HEK293 (cell line): Measurements from ENCODE around the gene MSH6.

Experiments used
- CTCF ChIA-PET: fragments of 350-600 bp; formaldehyde crosslinking; extraction: SDS; loops from one replicate; lab custom pipeline; 2021; ENCODE audit warnings: antibody characterized with exemption; lab: Yijun Ruan, JAX
- POLR2A ChIA-PET: fragments of 300-600 bp; formaldehyde crosslinking; extraction: SDS; loops from one replicate; lab custom pipeline; 2020; ENCODE audit warnings: antibody characterized with exemption, inconsistent platforms; lab: Yijun Ruan, JAX
- H3K27ac ChIP-seq: fragments of 200-500 bp; sonication (Bioruptor generic); 2 replicates; pipeline ENCODE4 v1.5.1; 2014; ENCODE audit warnings: low read depth, low read length, control low read depth, inconsistent platforms; ENCODE audit errors: extremely low read depth
- H3K36me3 ChIP-seq, 2 experiments: fragments of 200-500 bp in 1 of 2; sonication (Bioruptor generic) in 1 of 2; 1 replicate in 1 of 2; 2 replicates in 1 of 2; pipeline ENCODE4 v1.5.1; 2014 to 2017; ENCODE audit warnings: inconsistent platforms in 2 of 2, low read length in 2 of 2; ENCODE audit not compliant: control insufficient read depth in 2 of 2, insufficient read depth in 1 of 2
- H3K4me1 ChIP-seq: fragments of 200-500 bp; sonication (Bioruptor generic); 2 replicates; pipeline ENCODE4 v1.5.1; 2014; ENCODE audit warnings: mild to moderate bottlenecking, low read length, inconsistent platforms; ENCODE audit not compliant: control insufficient read depth, insufficient read depth
- H3K4me3 ChIP-seq: 2 replicates; pipeline ENCODE4 v1.5.1; 2011; ENCODE audit warnings: low read depth, mild to moderate bottlenecking, control low read depth, low read length, moderate library complexity
- H3K9me3 ChIP-seq: fragments of 200-500 bp; sonication (Bioruptor generic); 2 replicates; pipeline ENCODE4 v1.5.1; 2014; ENCODE audit warnings: low read depth, low read length, inconsistent platforms; ENCODE audit not compliant: control insufficient read depth, insufficient read depth
- BCL11A ChIP-seq: fragments of 450-650 bp; formaldehyde crosslinking; IDR thresholded peaks from 2 replicates; pipeline ENCODE4 v1.5.1; 2016; ENCODE audit warnings: low read depth, missing biosample characterization, missing genetic modification characterization
- GLIS1 ChIP-seq: fragments of 450-650 bp; formaldehyde crosslinking; IDR thresholded peaks from 2 replicates; pipeline ENCODE4 v1.5.1; 2016; ENCODE audit warnings: missing biosample characterization, missing genetic modification characterization
- KLF8 ChIP-seq: fragments of 450-650 bp; formaldehyde crosslinking; IDR thresholded peaks from 2 replicates; pipeline ENCODE4 v1.5.1; 2016; ENCODE audit warnings: missing biosample characterization, missing genetic modification characterization
- OSR2 ChIP-seq: fragments of 450-650 bp; formaldehyde crosslinking; IDR thresholded peaks from 2 replicates; pipeline ENCODE4 v1.5.1; 2016; ENCODE audit warnings: missing biosample characterization, missing genetic modification characterization
- SP7 ChIP-seq: fragments of 450-650 bp; formaldehyde crosslinking; IDR thresholded peaks from 2 replicates; pipeline ENCODE4 v1.5.1; 2016; ENCODE audit warnings: missing biosample characterization, missing genetic modification characterization
- TRIM28 ChIP-seq: IDR thresholded peaks from 2 replicates; pipeline ENCODE4 v1.6.1; 2011; ENCODE audit warnings: low read length, control low read depth, borderline replicate concordance
- WT1 ChIP-seq: fragments of 450-650 bp; formaldehyde crosslinking; IDR thresholded peaks from 2 replicates; pipeline ENCODE4 v1.5.1; 2016; ENCODE audit warnings: missing biosample characterization, missing genetic modification characterization
- ZNF132 ChIP-seq: fragments of 450-650 bp; formaldehyde crosslinking; IDR thresholded peaks from 2 replicates; pipeline ENCODE4 v1.5.1; 2017; ENCODE audit warnings: missing biosample characterization, missing genetic modification characterization, borderline replicate concordance
- ZNF146 ChIP-seq: fragments of 450-650 bp; formaldehyde crosslinking; IDR thresholded peaks from 2 replicates; pipeline ENCODE4 v1.5.1; 2016; ENCODE audit warnings: missing biosample characterization, missing genetic modification characterization
- ZNF155 ChIP-seq: fragments of 450-650 bp; formaldehyde crosslinking; IDR thresholded peaks from 2 replicates; pipeline ENCODE4 v1.5.1; 2016; ENCODE audit warnings: missing biosample characterization, missing genetic modification characterization
- ZNF248 ChIP-seq: fragments of 450-650 bp; formaldehyde crosslinking; IDR thresholded peaks from 2 replicates; pipeline ENCODE4 v1.5.1; 2017; ENCODE audit warnings: missing biosample characterization, missing genetic modification characterization
- ZNF292 ChIP-seq: fragments of 450-650 bp; formaldehyde crosslinking; IDR thresholded peaks from 2 replicates; pipeline ENCODE4 v1.5.1; 2016; ENCODE audit warnings: low read depth, missing biosample characterization, missing genetic modification characterization, borderline replicate concordance
- ZNF335 ChIP-seq: fragments of 450-650 bp; formaldehyde crosslinking; conservative IDR thresholded peaks from 2 replicates; pipeline ENCODE4 v1.5.1; 2016; ENCODE audit warnings: missing biosample characterization, missing genetic modification characterization
- ZNF473 ChIP-seq: fragments of 450-650 bp; formaldehyde crosslinking; IDR thresholded peaks from 2 replicates; pipeline ENCODE4 v1.5.1; 2017; ENCODE audit warnings: missing biosample characterization, missing genetic modification characterization
- ZNF514 ChIP-seq: fragments of 450-650 bp; formaldehyde crosslinking; IDR thresholded peaks from 2 replicates; pipeline ENCODE4 v1.5.1; 2016; ENCODE audit warnings: missing biosample characterization, missing genetic modification characterization
- ZNF548 ChIP-seq: fragments of 450-650 bp; formaldehyde crosslinking; IDR thresholded peaks from 2 replicates; pipeline ENCODE4 v1.5.1; 2016; ENCODE audit warnings: missing biosample characterization, missing genetic modification characterization
- ZNF664 ChIP-seq: fragments of 450-650 bp; formaldehyde crosslinking; IDR thresholded peaks from 2 replicates; pipeline ENCODE4 v1.5.1; 2016; ENCODE audit warnings: missing biosample characterization, missing genetic modification characterization
- ZNF830 ChIP-seq: fragments of 450-650 bp; IDR thresholded peaks from 2 replicates; pipeline ENCODE4 v1.5.0; 2018; ENCODE audit warnings: missing biosample characterization, missing genetic modification characterization, low read depth, mild to moderate bottlenecking, moderate library complexity
- TF ChIP-seq, protein P1 (sequence below): fragments of 450-650 bp; formaldehyde crosslinking; IDR thresholded peaks from 2 replicates; pipeline ENCODE4 v1.5.1; 2016; ENCODE audit warnings: missing biosample characterization, missing genetic modification characterization
- TF ChIP-seq, protein P2 (sequence below): fragments of 450-650 bp; formaldehyde crosslinking; optimal IDR thresholded peaks from 2 replicates; pipeline ENCODE3; 2016; ENCODE audit warnings: missing biosample characterization, mild to moderate bottlenecking, missing genetic modification characterization
- TF ChIP-seq, protein P3 (sequence below): fragments of 450-650 bp; formaldehyde crosslinking; IDR thresholded peaks from 2 replicates; pipeline ENCODE4 v1.5.1; 2016; ENCODE audit warnings: missing biosample characterization, missing genetic modification characterization
- TF ChIP-seq, protein P4 (sequence below): fragments of 450-650 bp; formaldehyde crosslinking; IDR thresholded peaks from 2 replicates; pipeline ENCODE4 v1.5.1; 2016; ENCODE audit warnings: missing biosample characterization, missing genetic modification characterization
- TF ChIP-seq, protein P5 (sequence below): fragments of 450-650 bp; formaldehyde crosslinking; IDR thresholded peaks from 2 replicates; pipeline ENCODE4 v1.5.1; 2016; ENCODE audit warnings: missing biosample characterization, missing genetic modification characterization, low read depth
- TF ChIP-seq, protein P6 (sequence below): fragments of 450-650 bp; formaldehyde crosslinking; IDR thresholded peaks from 2 replicates; pipeline ENCODE4 v1.5.1; 2017; ENCODE audit warnings: missing biosample characterization, missing genetic modification characterization

MSH6 gene

DNA sequence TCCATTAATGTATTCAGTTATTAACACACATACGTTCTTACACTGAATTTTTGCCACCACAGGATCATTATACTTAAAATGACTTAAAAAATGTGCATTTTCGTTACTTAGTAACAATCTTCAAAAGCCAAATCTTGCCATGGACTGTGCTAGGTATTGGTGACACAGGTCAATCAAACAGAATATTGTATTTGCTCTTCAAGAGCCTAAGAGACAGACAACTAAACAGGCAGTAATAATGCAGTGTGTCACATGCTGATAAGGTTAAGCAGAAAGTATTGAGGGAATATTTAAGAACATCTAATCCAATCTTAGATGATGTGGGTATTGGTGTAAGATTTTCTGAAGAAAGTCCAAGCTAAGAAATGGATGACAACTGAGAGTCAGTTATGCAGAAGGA is 66.4 kb downstream of the MSH6 start (continued):
- TF ChIP-seq ZNF155 (tag by site-specific recombination): no peak
- TF ChIP-seq, protein P1, sequence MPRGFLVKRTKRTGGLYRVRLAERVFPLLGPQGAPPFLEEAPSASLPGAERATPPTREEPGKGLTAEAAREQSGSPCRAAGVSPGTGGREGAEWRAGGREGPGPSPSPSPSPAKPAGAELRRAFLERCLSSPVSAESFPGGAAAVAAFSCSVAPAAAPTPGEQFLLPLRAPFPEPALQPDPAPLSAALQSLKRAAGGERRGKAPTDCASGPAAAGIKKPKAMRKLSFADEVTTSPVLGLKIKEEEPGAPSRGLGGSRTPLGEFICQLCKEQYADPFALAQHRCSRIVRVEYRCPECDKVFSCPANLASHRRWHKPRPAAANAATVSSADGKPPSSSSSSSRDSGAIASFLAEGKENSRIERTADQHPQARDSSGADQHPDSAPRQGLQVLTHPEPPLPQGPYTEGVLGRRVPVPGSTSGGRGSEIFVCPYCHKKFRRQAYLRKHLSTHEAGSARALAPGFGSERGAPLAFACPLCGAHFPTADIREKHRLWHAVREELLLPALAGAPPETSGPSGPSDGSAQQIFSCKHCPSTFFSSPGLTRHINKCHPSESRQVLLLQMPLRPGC (tag by site-specific recombination): no peak
- TF ChIP-seq ZNF132 (tag by site-specific recombination): no peak
- TF ChIP-seq, protein P2, sequence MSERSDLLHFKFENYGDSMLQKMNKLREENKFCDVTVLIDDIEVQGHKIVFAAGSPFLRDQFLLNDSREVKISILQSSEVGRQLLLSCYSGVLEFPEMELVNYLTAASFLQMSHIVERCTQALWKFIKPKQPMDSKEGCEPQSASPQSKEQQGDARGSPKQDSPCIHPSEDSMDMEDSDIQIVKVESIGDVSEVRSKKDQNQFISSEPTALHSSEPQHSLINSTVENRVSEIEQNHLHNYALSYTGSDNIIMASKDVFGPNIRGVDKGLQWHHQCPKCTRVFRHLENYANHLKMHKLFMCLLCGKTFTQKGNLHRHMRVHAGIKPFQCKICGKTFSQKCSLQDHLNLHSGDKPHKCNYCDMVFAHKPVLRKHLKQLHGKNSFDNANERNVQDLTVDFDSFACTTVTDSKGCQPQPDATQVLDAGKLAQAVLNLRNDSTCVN (tag by site-specific recombination): no peak
- TF ChIP-seq, protein P3, sequence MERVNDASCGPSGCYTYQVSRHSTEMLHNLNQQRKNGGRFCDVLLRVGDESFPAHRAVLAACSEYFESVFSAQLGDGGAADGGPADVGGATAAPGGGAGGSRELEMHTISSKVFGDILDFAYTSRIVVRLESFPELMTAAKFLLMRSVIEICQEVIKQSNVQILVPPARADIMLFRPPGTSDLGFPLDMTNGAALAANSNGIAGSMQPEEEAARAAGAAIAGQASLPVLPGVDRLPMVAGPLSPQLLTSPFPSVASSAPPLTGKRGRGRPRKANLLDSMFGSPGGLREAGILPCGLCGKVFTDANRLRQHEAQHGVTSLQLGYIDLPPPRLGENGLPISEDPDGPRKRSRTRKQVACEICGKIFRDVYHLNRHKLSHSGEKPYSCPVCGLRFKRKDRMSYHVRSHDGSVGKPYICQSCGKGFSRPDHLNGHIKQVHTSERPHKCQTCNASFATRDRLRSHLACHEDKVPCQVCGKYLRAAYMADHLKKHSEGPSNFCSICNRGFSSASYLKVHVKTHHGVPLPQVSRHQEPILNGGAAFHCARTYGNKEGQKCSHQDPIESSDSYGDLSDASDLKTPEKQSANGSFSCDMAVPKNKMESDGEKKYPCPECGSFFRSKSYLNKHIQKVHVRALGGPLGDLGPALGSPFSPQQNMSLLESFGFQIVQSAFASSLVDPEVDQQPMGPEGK (tag by site-specific recombination): no peak
- no peak for TF ChIP-seq OSR2 (tag by site-specific recombination)
- no peak for TF ChIP-seq GLIS1 (tag by site-specific recombination)
- TF ChIP-seq, all 188 proteins: peak for 0

DNA sequence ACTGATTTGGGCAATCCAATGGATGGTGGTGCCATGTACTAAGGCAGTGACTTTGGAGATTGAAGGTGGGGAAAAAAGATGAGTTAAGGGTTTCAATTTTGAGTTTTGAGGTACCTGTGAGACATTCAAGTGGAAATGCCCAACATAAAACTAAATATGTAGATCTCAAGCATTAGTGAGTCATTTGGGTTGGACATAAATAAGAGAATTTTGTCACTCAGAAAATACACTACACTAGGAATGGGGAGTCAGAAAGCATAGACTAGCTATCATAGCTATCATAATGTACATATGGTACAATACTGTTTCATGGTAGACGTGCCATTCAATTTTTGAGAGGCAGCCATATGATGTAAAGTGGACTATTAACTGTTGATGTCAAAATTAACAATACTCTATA is 67.3 kb downstream of the MSH6 start:
- H3K36me3 ChIP-seq: no peaks in the 10 kb centered on the region
- ChIA-PET CTCF (interaction anchor here (0.5 to 1.3 kb wide), 6 partner anchors 8 to 413 kb away, joined by 3 to 7 read pairs (median 4); no protein-coding TSS in a partner anchor), POLR2A (interaction anchor here (1.0 kb wide), 1 partner anchor 67 kb away, joined by 3 read pairs; the partner anchor contains the start of gene MSH6)
- no peak overlapping the region for H3K27ac ChIP-seq
- peaks cover 11% of the 10 kb centered on the region for H3K4me1 ChIP-seq
- no peak overlapping the region for H3K4me3 ChIP-seq
- H3K9me3 ChIP-seq: no peaks in the 10 kb centered on the region
- TF ChIP-seq WT1 (tag by site-specific recombination): no peak
- TF ChIP-seq ZNF292 (tag by site-specific recombination): no peak
- TF ChIP-seq SP7 (tag by site-specific recombination): no peak
- no peak for TF ChIP-seq ZNF473 (tag by site-specific recombination)
- no peak for TF ChIP-seq ZNF514 (tag by site-specific recombination)
- TF ChIP-seq, protein P4, sequence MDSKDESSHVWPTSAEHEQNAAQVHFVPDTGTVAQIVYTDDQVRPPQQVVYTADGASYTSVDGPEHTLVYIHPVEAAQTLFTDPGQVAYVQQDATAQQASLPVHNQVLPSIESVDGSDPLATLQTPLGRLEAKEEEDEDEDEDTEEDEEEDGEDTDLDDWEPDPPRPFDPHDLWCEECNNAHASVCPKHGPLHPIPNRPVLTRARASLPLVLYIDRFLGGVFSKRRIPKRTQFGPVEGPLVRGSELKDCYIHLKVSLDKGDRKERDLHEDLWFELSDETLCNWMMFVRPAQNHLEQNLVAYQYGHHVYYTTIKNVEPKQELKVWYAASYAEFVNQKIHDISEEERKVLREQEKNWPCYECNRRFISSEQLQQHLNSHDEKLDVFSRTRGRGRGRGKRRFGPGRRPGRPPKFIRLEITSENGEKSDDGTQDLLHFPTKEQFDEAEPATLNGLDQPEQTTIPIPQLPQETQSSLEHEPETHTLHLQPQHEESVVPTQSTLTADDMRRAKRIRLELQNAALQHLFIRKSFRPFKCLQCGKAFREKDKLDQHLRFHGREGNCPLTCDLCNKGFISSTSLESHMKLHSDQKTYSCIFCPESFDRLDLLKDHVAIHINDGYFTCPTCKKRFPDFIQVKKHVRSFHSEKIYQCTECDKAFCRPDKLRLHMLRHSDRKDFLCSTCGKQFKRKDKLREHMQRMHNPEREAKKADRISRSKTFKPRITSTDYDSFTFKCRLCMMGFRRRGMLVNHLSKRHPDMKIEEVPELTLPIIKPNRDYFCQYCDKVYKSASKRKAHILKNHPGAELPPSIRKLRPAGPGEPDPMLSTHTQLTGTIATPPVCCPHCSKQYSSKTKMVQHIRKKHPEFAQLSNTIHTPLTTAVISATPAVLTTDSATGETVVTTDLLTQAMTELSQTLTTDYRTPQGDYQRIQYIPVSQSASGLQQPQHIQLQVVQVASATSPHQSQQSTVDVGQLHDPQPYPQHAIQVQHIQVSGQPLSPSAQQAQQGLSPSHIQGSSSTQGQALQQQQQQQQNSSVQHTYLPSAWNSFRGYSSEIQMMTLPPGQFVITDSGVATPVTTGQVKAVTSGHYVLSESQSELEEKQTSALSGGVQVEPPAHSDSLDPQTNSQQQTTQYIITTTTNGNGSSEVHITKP (tag by site-specific recombination): no peak
- TF ChIP-seq TRIM28: no peak
- no peak for TF ChIP-seq ZNF146 (tag by site-specific recombination)
- TF ChIP-seq ZNF335 (tag by site-specific recombination): no peak
- no peak for TF ChIP-seq ZNF548 (tag by site-specific recombination)
- TF ChIP-seq ZNF830: no peak
- TF ChIP-seq KLF8 (tag by site-specific recombination): no peak
- TF ChIP-seq, protein P5, sequence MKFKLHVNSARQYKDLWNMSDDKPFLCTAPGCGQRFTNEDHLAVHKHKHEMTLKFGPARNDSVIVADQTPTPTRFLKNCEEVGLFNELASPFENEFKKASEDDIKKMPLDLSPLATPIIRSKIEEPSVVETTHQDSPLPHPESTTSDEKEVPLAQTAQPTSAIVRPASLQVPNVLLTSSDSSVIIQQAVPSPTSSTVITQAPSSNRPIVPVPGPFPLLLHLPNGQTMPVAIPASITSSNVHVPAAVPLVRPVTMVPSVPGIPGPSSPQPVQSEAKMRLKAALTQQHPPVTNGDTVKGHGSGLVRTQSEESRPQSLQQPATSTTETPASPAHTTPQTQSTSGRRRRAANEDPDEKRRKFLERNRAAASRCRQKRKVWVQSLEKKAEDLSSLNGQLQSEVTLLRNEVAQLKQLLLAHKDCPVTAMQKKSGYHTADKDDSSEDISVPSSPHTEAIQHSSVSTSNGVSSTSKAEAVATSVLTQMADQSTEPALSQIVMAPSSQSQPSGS (tag by site-specific recombination): no peak
- TF ChIP-seq, protein P6, sequence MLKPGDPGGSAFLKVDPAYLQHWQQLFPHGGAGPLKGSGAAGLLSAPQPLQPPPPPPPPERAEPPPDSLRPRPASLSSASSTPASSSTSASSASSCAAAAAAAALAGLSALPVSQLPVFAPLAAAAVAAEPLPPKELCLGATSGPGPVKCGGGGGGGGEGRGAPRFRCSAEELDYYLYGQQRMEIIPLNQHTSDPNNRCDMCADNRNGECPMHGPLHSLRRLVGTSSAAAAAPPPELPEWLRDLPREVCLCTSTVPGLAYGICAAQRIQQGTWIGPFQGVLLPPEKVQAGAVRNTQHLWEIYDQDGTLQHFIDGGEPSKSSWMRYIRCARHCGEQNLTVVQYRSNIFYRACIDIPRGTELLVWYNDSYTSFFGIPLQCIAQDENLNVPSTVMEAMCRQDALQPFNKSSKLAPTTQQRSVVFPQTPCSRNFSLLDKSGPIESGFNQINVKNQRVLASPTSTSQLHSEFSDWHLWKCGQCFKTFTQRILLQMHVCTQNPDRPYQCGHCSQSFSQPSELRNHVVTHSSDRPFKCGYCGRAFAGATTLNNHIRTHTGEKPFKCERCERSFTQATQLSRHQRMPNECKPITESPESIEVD (tag by site-specific recombination): no peak
- no peak for TF ChIP-seq ZNF248 (tag by site-specific recombination)
- TF ChIP-seq BCL11A (tag by site-specific recombination): no peak
- no peak for TF ChIP-seq ZNF664 (tag by site-specific recombination)
